Karpas-422 (cell line): Measurements from ENCODE around the gene EPN2. TPM values are rescaled to one million over a fixed set of nuclear protein-coding genes. Genes with fewer than 3 reads are reported as not detected.

ENCODE experiments used
- DNase-seq: peaks from one replicate; pipeline ENCODE4 v3.0.0-alpha.2; 2015
- H2AFZ ChIP-seq: fragments of 200-600 bp; sonication (generic); 2 replicates; pipeline ENCODE4 v1.6.1; 2014; ENCODE audit warnings: antibody characterized with exemption, low read length, mixed read lengths
- H3K27ac ChIP-seq: fragments of 200-600 bp; sonication (generic); 2 replicates; pipeline ENCODE4 v1.5.1; 2014; ENCODE audit warnings: mild to moderate bottlenecking, low read length, moderate library complexity
- H3K27me3 ChIP-seq: fragments of 200-600 bp; sonication (generic); 2 replicates; pipeline ENCODE4 v1.6.1; 2014; ENCODE audit warnings: low read length, mixed read lengths
- H3K36me3 ChIP-seq: fragments of 200-600 bp; sonication (generic); 2 replicates; pipeline ENCODE4 v1.6.1; 2014; ENCODE audit warnings: low read length, mixed read lengths; ENCODE audit not compliant: insufficient read depth
- H3K4me1 ChIP-seq: fragments of 200-600 bp; sonication (generic); 2 replicates; pipeline ENCODE4 v1.6.1; 2014; ENCODE audit warnings: mild to moderate bottlenecking, low read length, mixed read lengths
- H3K4me2 ChIP-seq: fragments of 200-600 bp; sonication (generic); 2 replicates; pipeline ENCODE4 v1.6.1; 2014; ENCODE audit warnings: low read length, low read depth, mild to moderate bottlenecking; ENCODE audit not compliant: poor library complexity, severe bottlenecking
- H3K4me3 ChIP-seq: fragments of 200-600 bp; sonication (generic); 2 replicates; pipeline ENCODE4 v1.5.1; 2014; ENCODE audit warnings: mild to moderate bottlenecking, antibody characterized with exemption, low read length, mixed read lengths
- H3K79me2 ChIP-seq: fragments of 200-600 bp; sonication (generic); 2 replicates; pipeline ENCODE4 v1.6.1; 2014; ENCODE audit warnings: mild to moderate bottlenecking, low read length, mixed read lengths
- H3K9ac ChIP-seq: fragments of 200-600 bp; sonication (generic); 2 replicates; pipeline ENCODE4 v1.6.0; 2014; ENCODE audit warnings: low read length
- H3K9me2 ChIP-seq: fragments of 200-600 bp; sonication (generic), shearing (Covaris generic); replicated peaks from 2 replicates; pipeline ENCODE4 v1.6.0; 2014; ENCODE audit warnings: mild to moderate bottlenecking, low read length, moderate library complexity; ENCODE audit not compliant: insufficient read depth
- H3K9me3 ChIP-seq: fragments of 300-700, 200-600 bp; sonication (generic); 2 replicates; pipeline ENCODE4 v1.6.1; 2014; ENCODE audit warnings: low read length, mixed read lengths
- H4K20me1 ChIP-seq: fragments of 200-600 bp; sonication (generic); 2 replicates; pipeline ENCODE4 v1.6.1; 2014; ENCODE audit warnings: mild to moderate bottlenecking, antibody characterized with exemption, low read length, low read depth; ENCODE audit not compliant: insufficient read depth
- total RNA-seq: library from RNA; depleted of rRNA; stranded (reverse); fragments of >200 nt; shearing (Covaris generic); gene quantifications from 2 replicates; pipeline ENCODE4 v1.2.3, GENCODE V29; 2014; ENCODE audit warnings: low replicate concordance

Gene EPN2
- total RNA-seq, 1 experiment from 2014 or later, result 17.6 TPM

- no peak overlapping the region for H3K4me3 ChIP-seq
- DNase-seq, result no peak
- no peaks in the 10 kb centered on the region for H3K79me2 ChIP-seq
- H3K9me3 ChIP-seq, result no peaks in the 10 kb centered on the region
- no peak overlapping the region for H3K4me2 ChIP-seq
- no peaks in the 10 kb centered on the region for H3K36me3 ChIP-seq
- H3K9me2 ChIP-seq, result no peaks in the 10 kb centered on the region
- no peak overlapping the region for H2AFZ ChIP-seq
- H3K4me1 ChIP-seq, result peaks cover 4% of the 10 kb centered on the region; the same call in 1 of the 2 replicates
- H4K20me1 ChIP-seq, result peaks cover 63% of the 10 kb centered on the region
- H3K9ac ChIP-seq, result no peak overlapping the region
- no peak overlapping the region for H3K27ac ChIP-seq
- no peaks in the 10 kb centered on the region for H3K27me3 ChIP-seq
Measured at GRCh38 chr17:19265755-19266154, 28.6 kb downstream of the EPN2 start.

GRCh38 chr17:19268611-19269010 is 31.4 kb downstream of the EPN2 start:
- H4K20me1 ChIP-seq, result peaks cover 59% of the 10 kb centered on the region
- H3K79me2 ChIP-seq, result no peaks in the 10 kb centered on the region
- H3K36me3 ChIP-seq, result no peaks in the 10 kb centered on the region
- H3K4me2 ChIP-seq, result no peak overlapping the region
- H3K27me3 ChIP-seq, result no peaks in the 10 kb centered on the region
- no peaks in the 10 kb centered on the region for H3K9me3 ChIP-seq
- no peaks in the 10 kb centered on the region for H3K9me2 ChIP-seq
- no peak overlapping the region for H3K4me3 ChIP-seq
- no peak overlapping the region for H2AFZ ChIP-seq
- H3K9ac ChIP-seq, result no peak overlapping the region
- peaks cover 4% of the 10 kb centered on the region; the same call in 1 of the 2 replicates for H3K4me1 ChIP-seq
- no peak overlapping the region for H3K27ac ChIP-seq
- DNase-seq, result no peak

- no peak overlapping the region for H2AFZ ChIP-seq
- no peaks in the 10 kb centered on the region for H3K36me3 ChIP-seq
- H3K79me2 ChIP-seq, result no peaks in the 10 kb centered on the region
- no peak for DNase-seq
- H3K4me1 ChIP-seq, result peaks cover 4% of the 10 kb centered on the region; the same call in 1 of the 2 replicates
- H3K4me3 ChIP-seq, result no peak overlapping the region
- H3K27ac ChIP-seq, result no peak overlapping the region
- H3K4me2 ChIP-seq, result no peak overlapping the region
- no peak overlapping the region for H3K9ac ChIP-seq
- peaks cover 60% of the 10 kb centered on the region for H4K20me1 ChIP-seq
- no peaks in the 10 kb centered on the region for H3K27me3 ChIP-seq
- H3K9me2 ChIP-seq, result no peaks in the 10 kb centered on the region
- H3K9me3 ChIP-seq, result no peaks in the 10 kb centered on the region
Measured at GRCh38 chr17:19269106-19269505, 31.9 kb downstream of the EPN2 start.

DNA sequence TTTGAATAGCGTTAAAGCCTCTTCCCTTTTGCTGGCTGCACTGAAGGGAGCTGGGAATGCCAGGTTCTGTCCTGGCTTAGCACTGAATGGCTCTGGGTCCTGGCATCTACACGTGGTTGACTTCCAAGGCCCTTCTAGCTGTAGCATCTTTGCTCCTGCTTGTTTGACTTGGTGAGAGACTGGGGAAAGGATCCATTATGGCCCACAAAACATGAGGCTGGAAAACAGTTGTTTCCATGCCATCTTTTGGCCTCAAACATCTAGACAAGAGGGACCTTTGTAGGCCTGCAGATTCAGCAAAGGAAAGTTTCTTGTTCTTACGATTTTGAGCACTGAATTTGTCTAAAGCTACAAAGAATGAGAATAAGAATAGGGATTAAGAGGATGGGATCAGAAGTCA is 32.5 kb downstream of the EPN2 start:
- Histone ChIP-seq H3K27ac (no peak overlapping the region), H3K9me2 (no peaks in the 10 kb centered on the region), H3K4me3 (no peak overlapping the region), H3K36me3 (no peaks in the 10 kb centered on the region), H3K27me3 (no peaks in the 10 kb centered on the region), H4K20me1 (peaks cover 59% of the 10 kb centered on the region), H3K4me1 (peaks cover 4% of the 10 kb centered on the region; the same call in 1 of the 2 replicates), H2AFZ (no peak overlapping the region), H3K9ac (no peak overlapping the region), H3K9me3 (no peaks in the 10 kb centered on the region), H3K4me2 (no peak overlapping the region), H3K79me2 (no peaks in the 10 kb centered on the region)
- DNase-seq, result no peak

DNA sequence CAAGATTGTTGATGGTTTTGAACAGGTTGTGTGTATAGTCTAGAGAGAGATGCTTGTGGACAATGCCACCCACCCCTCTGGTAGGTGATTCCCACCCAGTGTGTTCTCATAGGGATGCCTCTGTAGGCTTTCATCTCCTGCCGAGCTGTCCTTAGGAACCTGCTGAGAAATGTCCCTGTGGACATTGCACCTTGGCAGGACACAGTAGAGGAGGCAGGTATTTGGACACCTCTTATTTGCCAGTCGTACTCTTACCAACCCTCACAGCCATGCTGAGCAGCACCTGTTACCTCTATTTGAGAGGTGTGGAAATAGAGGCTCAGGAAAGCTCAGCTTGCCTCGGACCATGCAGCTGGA is 33.2 kb downstream of the EPN2 start:
- Histone ChIP-seq H3K9me3 (no peaks in the 10 kb centered on the region), H2AFZ (no peak overlapping the region), H3K36me3 (no peaks in the 10 kb centered on the region), H3K79me2 (no peaks in the 10 kb centered on the region), H3K27me3 (no peaks in the 10 kb centered on the region), H3K27ac (no peak overlapping the region), H3K9me2 (no peaks in the 10 kb centered on the region), H3K4me2 (no peak overlapping the region), H4K20me1 (peaks cover 58% of the 10 kb centered on the region), H3K4me3 (no peak overlapping the region), H3K9ac (no peak overlapping the region), H3K4me1 (peaks cover 4% of the 10 kb centered on the region; the same call in 1 of the 2 replicates)
- no peak for DNase-seq

- H4K20me1 ChIP-seq, result peaks cover 57% of the 10 kb centered on the region
- no peaks in the 10 kb centered on the region for H3K9me2 ChIP-seq
- peaks cover 4% of the 10 kb centered on the region; the same call in 1 of the 2 replicates for H3K4me1 ChIP-seq
- no peak overlapping the region for H3K4me3 ChIP-seq
- H3K79me2 ChIP-seq, result no peaks in the 10 kb centered on the region
- no peak overlapping the region for H3K9ac ChIP-seq
- H3K9me3 ChIP-seq, result no peaks in the 10 kb centered on the region
- no peak for DNase-seq
- no peak overlapping the region for H3K4me2 ChIP-seq
- no peak overlapping the region for H2AFZ ChIP-seq
- H3K36me3 ChIP-seq, result no peaks in the 10 kb centered on the region
- H3K27me3 ChIP-seq, result no peaks in the 10 kb centered on the region
- no peak overlapping the region for H3K27ac ChIP-seq
Measured at GRCh38 chr17:19270704-19271611, 33.8 kb downstream of the EPN2 start.

DNA sequence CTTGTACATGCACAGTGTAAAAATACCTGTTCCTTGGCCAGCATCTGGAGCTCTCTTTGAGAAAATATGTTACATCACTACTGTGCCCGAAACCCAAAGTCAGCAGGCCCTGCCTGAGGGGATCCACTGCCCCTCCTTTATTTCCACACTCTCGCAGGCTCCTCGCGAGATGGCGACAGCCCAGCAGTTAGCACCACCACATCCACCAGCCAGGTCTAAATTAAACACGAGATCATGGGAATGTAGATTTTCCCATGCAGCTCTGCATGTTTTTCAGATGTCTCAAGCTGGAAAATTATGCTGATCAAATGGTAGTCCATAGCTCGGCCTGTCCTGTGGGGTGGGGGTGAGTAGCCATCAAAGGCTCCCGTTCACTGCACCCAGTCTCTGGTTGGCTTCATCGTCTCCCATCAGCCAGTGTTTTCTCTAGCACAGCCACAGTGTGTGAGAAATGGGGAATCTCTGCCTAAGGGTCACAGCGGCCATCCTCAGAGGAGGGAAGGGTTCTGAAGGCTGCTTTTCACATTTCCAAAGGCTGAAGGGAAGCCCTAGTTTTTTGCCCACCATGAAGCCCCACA is 34.7 kb downstream of the EPN2 start:
- Histone ChIP-seq H4K20me1 (peaks cover 57% of the 10 kb centered on the region), H3K27me3 (no peaks in the 10 kb centered on the region), H3K9ac (no peak overlapping the region), H3K4me3 (no peak overlapping the region), H2AFZ (no peak overlapping the region), H3K36me3 (no peaks in the 10 kb centered on the region), H3K4me2 (no peak overlapping the region), H3K4me1 (peaks cover 4% of the 10 kb centered on the region; the same call in 1 of the 2 replicates), H3K9me2 (no peaks in the 10 kb centered on the region), H3K9me3 (no peaks in the 10 kb centered on the region), H3K79me2 (no peaks in the 10 kb centered on the region), H3K27ac (no peak overlapping the region)
- no peak for DNase-seq

- Histone ChIP-seq H3K9me3 (no peaks in the 10 kb centered on the region), H3K79me2 (no peaks in the 10 kb centered on the region), H3K4me3 (no peak overlapping the region), H3K4me2 (no peak overlapping the region), H3K27ac (no peak overlapping the region), H3K9ac (no peak overlapping the region), H3K36me3 (no peaks in the 10 kb centered on the region), H3K27me3 (no peaks in the 10 kb centered on the region), H3K9me2 (no peaks in the 10 kb centered on the region), H4K20me1 (peaks cover 55% of the 10 kb centered on the region), H2AFZ (no peak overlapping the region), H3K4me1 (peaks cover 4% of the 10 kb centered on the region; the same call in 1 of the 2 replicates)
- DNase-seq, result no peak
Measured at GRCh38 chr17:19273731-19274130, 36.6 kb downstream of the EPN2 start.
